HG02973 (cell line): ENCODE results near the gene SNX14.
"Not testable (repeated sequence)": the region's sequence is repeated elsewhere in the genome, so short reads cannot be mapped to it uniquely, and the experiment has no call there.

Experiments
- ATAC-seq: cut with Tn5 transposase; IDR thresholded peaks from one replicate; pipeline ENCODE4 v1.9.1; 2021; ENCODE audit warnings: moderate library complexity; ENCODE audit not compliant: unreplicated experiment

SNX14 gene

GRCh38 chr6:85592033-85592432 is 1.6 kb downstream of the SNX14 start:
- ATAC-seq, result no peak

- no peak for ATAC-seq
Measured at GRCh38 chr6:85591207-85591606, 2.5 kb downstream of the SNX14 start.

GRCh38 chr6:85585741-85586140 is 7.9 kb downstream of the SNX14 start:
- ATAC-seq, result no peak

- ATAC-seq, result not testable (repeated sequence)
Measured at GRCh38 chr6:85582832-85583231, 10.8 kb downstream of the SNX14 start.

- ATAC-seq, result no peak
Measured at GRCh38 chr6:85581572-85581971, 12.1 kb downstream of the SNX14 start.

GRCh38 chr6:85580878-85581267 is 12.8 kb downstream of the SNX14 start:
- ATAC-seq, result peak; percentile 80

GRCh38 chr6:85580118-85580877 is 13.4 kb downstream of the SNX14 start:
- no peak for ATAC-seq

GRCh38 chr6:85579581-85579980 is 14.1 kb downstream of the SNX14 start:
- ATAC-seq, result no peak

GRCh38 chr6:85576476-85576875 is 17.2 kb downstream of the SNX14 start:
- no peak for ATAC-seq

GRCh38 chr6:85574932-85575598 is 18.6 kb downstream of the SNX14 start:
- no peak for ATAC-seq

GRCh38 chr6:85569323-85569722 is 24.3 kb downstream of the SNX14 start:
- ATAC-seq, result no peak

GRCh38 chr6:85568411-85568810 is 25.2 kb downstream of the SNX14 start:
- ATAC-seq, result no peak

GRCh38 chr6:85565736-85566135 is 27.9 kb downstream of the SNX14 start:
- ATAC-seq, result no peak

GRCh38 chr6:85564223-85564622 is 29.4 kb downstream of the SNX14 start:
- ATAC-seq, result not testable (repeated sequence)

- ATAC-seq, result no peak
Measured at GRCh38 chr6:85561750-85562357, 31.8 kb downstream of the SNX14 start.

- ATAC-seq, result no peak
Measured at GRCh38 chr6:85556992-85557668, 36.5 kb downstream of the SNX14 start.

GRCh38 chr6:85552652-85553051 is 41.0 kb downstream of the SNX14 start:
- no peak for ATAC-seq

- no peak for ATAC-seq
Measured at GRCh38 chr6:85551264-85551663, 42.4 kb downstream of the SNX14 start.

- ATAC-seq, result no peak
Measured at GRCh38 chr6:85547719-85548118, 45.9 kb downstream of the SNX14 start.

GRCh38 chr6:85544776-85545175 is 48.9 kb downstream of the SNX14 start:
- no peak for ATAC-seq

- no peak for ATAC-seq
Measured at GRCh38 chr6:85537055-85537494, 56.6 kb downstream of the SNX14 start.
